ENCODE data around the gene MECR.

DNA sequence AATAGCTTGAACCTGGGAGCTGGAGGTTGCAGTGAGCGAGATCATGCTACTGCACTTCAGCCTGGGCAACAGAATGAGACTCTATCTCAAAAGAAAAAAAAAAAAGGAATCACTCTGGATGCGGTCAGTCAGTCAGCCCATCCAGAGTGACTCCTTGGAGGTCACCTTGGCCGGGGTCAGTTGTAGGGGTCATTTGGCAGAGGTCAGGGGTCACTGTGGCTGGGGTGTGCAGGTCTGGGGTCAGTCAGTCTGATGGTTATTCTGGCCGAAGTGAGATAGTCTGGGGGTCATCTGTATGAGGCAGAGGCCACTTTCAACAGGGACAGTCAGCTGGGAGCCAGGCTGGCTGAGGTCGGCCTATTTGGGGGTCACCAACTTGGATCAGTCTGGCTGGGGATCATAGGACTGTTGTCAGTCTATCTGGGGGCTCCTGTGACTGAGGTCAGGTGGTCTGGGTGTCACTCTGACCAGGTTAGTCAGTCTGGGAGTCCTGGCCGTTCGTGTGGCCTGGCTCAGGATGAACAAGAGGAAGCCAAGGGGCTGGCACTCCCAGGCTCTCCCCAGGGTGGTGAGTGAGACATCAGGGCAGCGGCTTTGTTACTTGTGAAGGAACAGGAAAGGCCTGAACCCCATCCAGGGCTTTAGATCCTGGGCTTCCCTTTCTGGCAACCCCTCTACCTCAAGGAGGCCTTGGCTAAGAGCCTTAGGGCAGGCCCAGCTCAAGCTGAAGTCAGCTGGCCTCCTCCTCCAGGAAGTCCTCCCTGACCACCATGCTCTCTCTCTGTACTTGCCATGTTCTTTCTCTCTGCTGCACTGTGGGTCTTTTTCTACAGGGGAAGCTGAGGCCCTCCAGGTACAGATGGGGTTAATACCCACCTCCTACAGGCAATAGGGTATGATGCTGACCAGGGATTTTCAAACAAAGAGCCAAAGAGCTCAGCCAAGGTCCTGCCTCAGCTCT, 20.7 kb upstream of the MECR start:
- TF ChIP-seq, protein P1, sequence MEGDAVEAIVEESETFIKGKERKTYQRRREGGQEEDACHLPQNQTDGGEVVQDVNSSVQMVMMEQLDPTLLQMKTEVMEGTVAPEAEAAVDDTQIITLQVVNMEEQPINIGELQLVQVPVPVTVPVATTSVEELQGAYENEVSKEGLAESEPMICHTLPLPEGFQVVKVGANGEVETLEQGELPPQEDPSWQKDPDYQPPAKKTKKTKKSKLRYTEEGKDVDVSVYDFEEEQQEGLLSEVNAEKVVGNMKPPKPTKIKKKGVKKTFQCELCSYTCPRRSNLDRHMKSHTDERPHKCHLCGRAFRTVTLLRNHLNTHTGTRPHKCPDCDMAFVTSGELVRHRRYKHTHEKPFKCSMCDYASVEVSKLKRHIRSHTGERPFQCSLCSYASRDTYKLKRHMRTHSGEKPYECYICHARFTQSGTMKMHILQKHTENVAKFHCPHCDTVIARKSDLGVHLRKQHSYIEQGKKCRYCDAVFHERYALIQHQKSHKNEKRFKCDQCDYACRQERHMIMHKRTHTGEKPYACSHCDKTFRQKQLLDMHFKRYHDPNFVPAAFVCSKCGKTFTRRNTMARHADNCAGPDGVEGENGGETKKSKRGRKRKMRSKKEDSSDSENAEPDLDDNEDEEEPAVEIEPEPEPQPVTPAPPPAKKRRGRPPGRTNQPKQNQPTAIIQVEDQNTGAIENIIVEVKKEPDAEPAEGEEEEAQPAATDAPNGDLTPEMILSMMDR (IDR thresholded peaks at IDR 0.05), result no peak
- no peak for TF ChIP-seq POLR2A (IDR thresholded peaks at IDR 0.05)

Measured in esophagus squamous epithelium (tissue), 4 donors.